Muscle of leg (tissue), 11 donors: Measurements from ENCODE around the gene DKKL1. TPM values are rescaled to one million over a fixed set of nuclear protein-coding genes. Genes with fewer than 3 reads are reported as not detected.
A peak's percentile ranks its signal among the peaks of the same experiment; 100 is the strongest.

Experiments
- DNase-seq: peaks from one replicate; pipeline ENCODE4 v3.0.0; 2013
- H3K27ac ChIP-seq: one replicate; pipeline ENCODE4 v1.5.1; 2013; ENCODE audit warnings: mild to moderate bottlenecking, low read length, control low read depth
- H3K27me3 ChIP-seq: one replicate; pipeline ENCODE4 v1.6.1; 2013; ENCODE audit warnings: low read length; ENCODE audit not compliant: control insufficient read depth, insufficient read depth
- H3K36me3 ChIP-seq: one replicate; pipeline ENCODE4 v1.6.1; 2013; ENCODE audit warnings: low read length; ENCODE audit not compliant: control insufficient read depth, insufficient read depth
- H3K4me1 ChIP-seq: one replicate; pipeline ENCODE4 v1.6.1; 2013; ENCODE audit warnings: low read length; ENCODE audit not compliant: control insufficient read depth, insufficient read depth
- H3K4me3 ChIP-seq: one replicate; pipeline ENCODE4 v1.5.1; 2013; ENCODE audit warnings: low read length, control low read depth
- H3K9me3 ChIP-seq: replicated peaks from 2 replicates; pipeline ENCODE4 v1.6.1; 2013; ENCODE audit warnings: low read depth, low read length; ENCODE audit not compliant: control insufficient read depth
- WGBS: methylation state at CpG from one replicate; pipeline ENCODE4 v1.1.5; 2013; ENCODE audit warnings: missing lambda C conversion rate; ENCODE audit not compliant: insufficient coverage; 5-methylcytosine and 5-hydroxymethylcytosine counted together
- polyA plus RNA-seq, 8 donors: library from polyadenylated mRNA; unstranded; fragments of 120-200 nt; gene quantifications; one replicate each; pipeline versions ENCODE4 v1.2.1 to v1.2.3, GENCODE V29; 2013; ENCODE audit warnings: inconsistent platforms in 1 of 8, low replicate concordance in 1 of 8; ENCODE audit not compliant: insufficient read length in 8 of 8, insufficient read depth in 1 of 8
- total RNA-seq: library from RNA; stranded (reverse); fragments of 120-200 nt; gene quantifications from one replicate; pipeline ENCODE4 v1.2.4, GENCODE V29; 2013

DKKL1 gene
- total and polyA plus RNA-seq, 9 donors: 1.4 to 4.0 (median 3.0) TPM

DNA sequence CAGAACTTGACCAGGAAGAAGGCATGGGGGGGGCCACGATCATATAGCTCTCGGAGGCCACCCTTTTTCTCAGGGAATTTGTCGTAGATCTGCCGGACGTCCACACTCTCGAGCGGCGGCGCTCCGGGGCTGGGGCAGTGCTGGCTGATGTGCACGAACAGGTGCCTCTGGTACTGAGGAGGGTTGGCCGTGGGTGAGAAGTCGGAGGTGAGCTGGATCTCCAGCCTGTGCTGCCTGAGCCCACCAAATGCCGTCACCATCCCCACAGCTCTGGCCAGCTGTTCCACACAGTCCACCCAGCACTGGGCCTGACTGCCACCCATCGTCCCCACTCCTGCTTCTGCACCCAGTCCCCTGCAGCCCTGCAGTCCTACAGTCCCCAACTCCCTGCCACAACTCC is 16.5 kb upstream of the DKKL1 start:
- Histone ChIP-seq H3K4me3 (no peak overlapping the region), H3K9me3 (no peaks in the 10 kb centered on the region), H3K27ac (no peak overlapping the region), H3K4me1 (no peaks in the 10 kb centered on the region), H3K36me3 (peaks cover 90% of the 10 kb centered on the region), H3K27me3 (no peaks in the 10 kb centered on the region)
- DNase-seq: no peak
- WGBS: 88% methylated on average over 7 of the region's 15 CpGs

DNA sequence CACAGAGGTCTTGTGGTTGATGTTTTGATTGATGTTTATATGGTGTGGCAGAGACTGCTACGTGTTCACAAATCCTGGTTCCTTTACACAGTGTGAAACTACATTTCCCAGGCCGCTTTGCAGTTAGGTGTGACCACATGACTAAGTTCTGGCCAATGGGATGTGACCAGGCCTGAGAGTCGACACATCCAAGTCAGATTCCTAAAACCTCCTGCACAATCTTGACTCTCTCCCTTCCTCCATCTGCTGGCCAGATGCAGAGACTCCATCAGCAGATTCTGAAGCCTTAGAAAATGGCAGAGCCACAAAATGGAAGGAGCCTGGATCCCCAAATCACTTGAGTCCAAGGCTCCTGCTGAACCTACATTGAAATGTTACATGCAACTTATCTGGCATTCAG is 15.8 kb upstream of the DKKL1 start:
- 62% methylated on average over 3 of the region's 3 CpGs for WGBS
- peak; percentile 78 for DNase-seq
- no peaks in the 10 kb centered on the region for H3K9me3 ChIP-seq
- H3K27ac ChIP-seq: no peak overlapping the region
- H3K4me1 ChIP-seq: no peaks in the 10 kb centered on the region
- H3K4me3 ChIP-seq: no peak overlapping the region
- H3K36me3 ChIP-seq: peaks cover 88% of the 10 kb centered on the region
- no peaks in the 10 kb centered on the region for H3K27me3 ChIP-seq

DNA sequence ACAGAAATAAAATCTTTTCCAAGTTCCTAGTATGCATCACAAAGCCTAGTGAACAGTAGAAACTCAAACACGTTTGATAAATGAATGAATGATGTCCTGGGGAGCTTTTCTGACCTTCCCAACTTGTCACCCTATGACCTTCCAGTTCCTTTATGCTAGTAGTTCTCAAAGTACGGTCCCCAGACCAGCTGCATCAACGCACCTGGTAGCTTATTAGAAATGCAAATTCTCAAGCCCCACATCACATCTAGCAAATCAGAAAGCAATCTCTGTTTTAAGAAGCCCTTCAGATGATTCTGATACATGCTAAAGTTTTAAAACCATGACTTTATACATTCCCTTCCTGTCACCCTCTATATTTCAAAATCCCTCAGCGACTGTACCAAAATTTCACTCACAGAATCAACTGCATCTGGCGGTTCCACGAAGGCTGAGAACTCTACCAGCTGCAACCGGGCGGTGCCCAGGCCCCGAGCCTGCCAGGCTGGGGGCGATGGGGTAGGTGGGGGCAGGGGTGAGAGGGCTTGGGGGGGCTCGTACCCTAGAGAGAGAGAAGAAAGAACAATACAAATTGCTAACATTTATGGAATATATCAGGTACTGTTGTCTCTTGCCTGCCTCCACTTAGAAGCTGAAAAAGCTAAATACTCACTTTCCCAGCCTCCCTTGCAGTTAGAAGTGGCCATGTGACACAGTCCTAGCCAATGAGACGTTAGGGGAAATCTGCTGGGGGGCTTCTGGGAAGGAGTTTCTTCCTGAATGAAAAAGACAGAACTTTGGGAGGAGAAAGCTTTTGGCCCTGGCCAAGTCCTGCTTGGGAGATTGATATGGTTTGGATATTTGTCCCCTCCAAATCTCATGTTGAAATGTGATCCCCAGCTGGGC is 15.1 kb upstream of the DKKL1 start:
- Histone ChIP-seq H3K4me1 (no peaks in the 10 kb centered on the region), H3K9me3 (no peaks in the 10 kb centered on the region), H3K36me3 (peaks cover 89% of the 10 kb centered on the region), H3K4me3 (no peak overlapping the region), H3K27ac (no peak overlapping the region), H3K27me3 (no peaks in the 10 kb centered on the region)
- 100% methylated on average over 1 of the region's 12 CpGs for WGBS
- DNase-seq: no peak

DNA sequence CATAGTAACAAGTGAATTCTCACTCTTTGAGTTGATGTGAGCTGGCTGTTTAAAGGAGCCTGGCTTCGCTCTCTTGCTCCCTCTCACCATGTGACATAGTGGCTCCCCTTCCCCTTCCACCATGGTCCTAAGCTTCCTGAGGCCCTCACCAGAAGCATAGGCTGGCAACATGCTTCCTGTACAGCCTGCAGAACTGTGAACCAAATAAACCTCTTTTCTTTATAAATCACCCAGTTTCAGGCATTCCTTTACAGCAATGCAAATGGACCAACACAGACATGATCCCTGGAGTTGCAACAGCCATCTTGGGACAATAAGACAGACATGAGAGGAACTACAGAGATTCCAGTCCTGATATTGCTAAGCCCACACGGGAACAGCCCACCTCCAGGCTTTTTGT is 14.1 kb upstream of the DKKL1 start:
- no peak overlapping the region for H3K27ac ChIP-seq
- no peaks in the 10 kb centered on the region for H3K27me3 ChIP-seq
- no peaks in the 10 kb centered on the region for H3K9me3 ChIP-seq
- no peaks in the 10 kb centered on the region for H3K4me1 ChIP-seq
- WGBS: 100% methylated on average over 1 of the region's 2 CpGs
- H3K36me3 ChIP-seq: peaks cover 89% of the 10 kb centered on the region
- no peak for DNase-seq
- no peak overlapping the region for H3K4me3 ChIP-seq

DNA sequence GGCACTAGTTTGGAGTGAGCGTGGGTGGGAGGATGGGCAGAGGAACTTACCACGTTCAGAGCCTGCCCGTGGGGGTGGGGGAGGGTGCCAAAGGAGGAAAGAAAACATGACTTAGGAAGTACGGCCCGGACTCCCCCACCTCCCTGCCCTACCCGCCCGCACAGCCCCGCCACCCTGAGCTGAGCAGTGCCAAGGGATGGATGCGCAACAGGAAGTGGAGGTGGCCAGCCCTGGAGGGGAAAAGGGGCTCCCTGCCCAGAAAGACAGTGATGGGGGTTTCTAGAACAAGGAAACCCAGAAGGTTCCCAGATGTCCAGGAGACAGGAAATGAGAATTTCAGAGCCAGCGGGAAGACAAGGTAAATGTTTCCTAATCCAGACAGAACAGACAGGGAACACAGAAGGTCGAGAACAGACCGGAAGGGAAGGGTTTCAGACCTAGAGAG is 7.7 kb upstream of the DKKL1 start:
- Histone ChIP-seq H3K27me3 (no peaks in the 10 kb centered on the region), H3K4me1 (peaks cover 30% of the 10 kb centered on the region), H3K9me3 (no peaks in the 10 kb centered on the region), H3K4me3 (no peak overlapping the region), H3K27ac (peak overlapping the region; percentile 80), H3K36me3 (peaks cover 81% of the 10 kb centered on the region)
- peak; percentile 85 for DNase-seq
- WGBS: 10% methylated on average over 2 of the region's 12 CpGs

DNA sequence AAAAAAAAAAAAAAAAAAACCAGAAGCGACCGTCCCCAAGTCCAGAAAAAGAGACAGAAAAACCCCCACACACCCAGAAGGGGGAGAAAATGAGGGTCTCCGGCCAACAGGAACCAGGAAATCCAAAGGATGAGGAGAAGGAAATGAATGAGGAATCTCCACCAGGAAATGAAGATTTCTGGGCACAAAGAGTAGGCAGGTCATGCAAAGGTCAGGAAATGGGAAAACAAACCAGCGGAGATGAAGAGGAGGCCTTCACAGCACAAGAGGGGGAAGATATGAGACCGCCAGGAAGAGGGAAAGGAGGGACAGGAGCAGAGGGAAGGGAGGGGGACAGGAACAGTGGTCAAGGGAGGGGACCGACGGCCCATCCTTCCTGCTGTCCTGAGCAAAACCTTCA is 7.3 kb upstream of the DKKL1 start:
- Histone ChIP-seq H3K36me3 (peaks cover 77% of the 10 kb centered on the region), H3K9me3 (no peaks in the 10 kb centered on the region), H3K4me1 (peaks cover 31% of the 10 kb centered on the region), H3K27me3 (no peaks in the 10 kb centered on the region), H3K4me3 (no peak overlapping the region), H3K27ac (peak overlapping the region; percentile 80)
- 34% methylated on average over 2 of the region's 7 CpGs for WGBS
- DNase-seq: peak; percentile 62

DNA sequence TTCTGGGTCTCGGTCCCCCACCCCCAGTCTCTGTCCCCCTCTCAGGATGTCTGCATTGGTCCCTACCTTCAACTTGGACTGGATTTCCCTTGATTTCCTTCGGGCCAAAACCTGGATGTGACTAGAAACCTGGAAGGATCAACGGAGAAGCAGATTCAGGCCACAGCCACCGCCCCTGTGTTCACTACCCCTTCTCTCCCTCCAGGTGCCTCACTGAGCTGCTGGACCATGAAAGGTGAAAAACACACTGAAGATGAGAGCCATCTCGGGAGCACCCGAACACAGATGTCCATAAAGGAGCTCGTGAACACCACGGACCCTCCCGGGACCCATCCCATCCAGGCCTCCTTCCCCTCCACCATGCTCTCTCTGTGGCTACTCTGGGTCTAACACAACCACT is 6.5 kb upstream of the DKKL1 start:
- peaks cover 69% of the 10 kb centered on the region for H3K36me3 ChIP-seq
- 63% methylated on average over 8 of the region's 9 CpGs for WGBS

DNA sequence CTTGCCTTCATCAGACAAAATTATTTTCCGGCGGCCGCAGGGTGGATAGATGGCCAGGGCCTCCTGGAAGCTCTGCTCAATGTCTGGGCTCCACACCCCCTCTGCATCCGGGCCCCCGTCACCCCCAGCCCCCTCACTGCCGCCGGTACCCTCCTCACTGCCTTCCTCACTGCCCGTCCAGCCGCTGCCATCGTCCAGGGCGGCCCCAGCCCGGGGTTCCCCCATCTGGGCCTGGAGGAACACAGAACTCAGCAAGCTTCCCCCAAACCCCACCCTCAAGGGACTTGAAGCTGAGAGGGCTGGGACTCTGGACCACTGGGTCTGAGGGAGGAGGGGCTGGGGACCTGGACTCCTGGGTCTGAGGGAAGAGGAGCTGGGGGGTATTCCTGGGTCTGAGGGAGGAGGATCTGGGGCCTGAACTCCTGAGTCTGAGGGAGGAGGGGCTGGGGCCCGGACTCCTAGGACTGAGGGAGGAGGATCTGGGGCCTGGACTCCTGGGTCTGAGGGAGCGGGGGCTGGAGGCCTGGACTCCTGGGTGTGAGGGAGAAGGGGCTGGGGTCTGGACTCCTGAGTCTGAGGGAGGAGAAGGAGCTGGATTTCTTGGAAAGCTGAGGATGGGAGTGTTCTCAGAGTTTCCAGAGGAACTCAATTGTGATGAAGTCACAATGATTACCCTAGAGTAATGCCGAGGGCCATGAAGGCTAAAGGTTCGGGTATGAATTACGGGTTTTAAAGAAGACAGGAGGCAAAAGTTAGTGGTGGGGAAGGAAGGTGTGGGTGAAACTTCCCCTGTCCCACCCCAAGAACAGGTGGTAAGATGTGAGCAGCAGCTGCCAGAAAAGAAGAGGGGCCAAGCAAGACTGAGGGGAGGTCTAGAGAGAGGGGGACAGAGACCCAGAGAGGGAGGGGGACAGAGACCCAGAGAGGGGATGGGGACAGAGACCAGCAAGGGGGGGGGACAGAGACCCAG is 3.5 kb upstream of the DKKL1 start:
- Histone ChIP-seq H3K27me3 (peaks cover 2% of the 10 kb centered on the region), H3K4me1 (peaks cover 49% of the 10 kb centered on the region), H3K4me3 (no peak overlapping the region), H3K9me3 (no peaks in the 10 kb centered on the region), H3K27ac (peak overlapping the region; percentile 96), H3K36me3 (peaks cover 45% of the 10 kb centered on the region)
- WGBS: 19% methylated on average over 4 of the region's 17 CpGs
- DNase-seq: peak; percentile 83

More for the DNA sequence above, 6.5 kb upstream of the DKKL1 start:
- no peaks in the 10 kb centered on the region for H3K9me3 ChIP-seq
- peaks cover 31% of the 10 kb centered on the region for H3K4me1 ChIP-seq
- no peak for DNase-seq
- H3K27ac ChIP-seq: peak overlapping the region; percentile 80
- H3K27me3 ChIP-seq: no peaks in the 10 kb centered on the region
- no peak overlapping the region for H3K4me3 ChIP-seq

DNA sequence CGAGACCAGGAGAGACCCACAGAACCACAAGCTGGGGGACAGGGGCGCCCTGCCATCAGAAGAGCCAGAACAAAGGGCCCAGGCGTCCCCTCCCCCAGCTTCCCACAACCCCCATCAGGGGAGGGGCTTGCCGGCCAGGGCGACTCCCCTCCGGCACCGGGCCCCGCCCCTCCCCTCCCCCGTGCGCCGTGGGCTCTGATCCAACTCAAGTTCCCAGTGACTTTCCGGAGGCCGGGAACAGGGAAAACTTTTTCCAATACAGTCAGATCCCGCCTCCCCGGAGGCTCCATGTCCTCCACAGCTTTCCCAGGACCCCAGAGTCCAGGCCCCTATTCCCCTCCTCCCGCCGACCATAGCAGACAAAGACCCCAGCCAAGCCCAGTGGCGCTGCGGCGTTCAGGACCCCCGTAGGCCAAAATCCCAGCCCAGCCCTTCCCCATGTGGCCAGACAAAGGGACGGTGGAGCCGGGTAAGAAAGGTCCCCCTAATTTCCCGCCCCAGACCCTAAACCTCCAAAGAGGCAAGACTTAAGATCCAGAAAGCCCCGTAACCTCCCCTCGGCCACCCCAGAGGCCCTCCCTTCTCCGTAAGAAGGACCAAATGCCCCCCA is 2.1 kb upstream of the DKKL1 start:
- Histone ChIP-seq H3K9me3 (no peaks in the 10 kb centered on the region), H3K27me3 (peaks cover 2% of the 10 kb centered on the region), H3K27ac (peak overlapping the region; percentile 96), H3K36me3 (peaks cover 32% of the 10 kb centered on the region), H3K4me1 (peaks cover 42% of the 10 kb centered on the region), H3K4me3 (peak overlapping the region; percentile 100)
- WGBS: under 1% methylated on average over 26 of the region's 27 CpGs
- DNase-seq: peak; percentile 96
